AG04449 (cell line): Measurements from ENCODE around the gene SNX5.
"Not testable (repeated sequence)": the region's sequence is repeated elsewhere in the genome, so short reads cannot be mapped to it uniquely, and the experiment has no call there.

Source experiments
- CTCF ChIA-PET: fragments of 350-600 bp; formaldehyde crosslinking; extraction: SDS; loops from one replicate; lab custom pipeline; 2021; ENCODE audit warnings: antibody characterized with exemption; lab: Yijun Ruan, JAX
- POLR2A ChIA-PET: fragments of 400-600, 350-600 bp; formaldehyde crosslinking; extraction: SDS; loops from one replicate; lab custom pipeline; 2020; ENCODE audit warnings: antibody characterized with exemption, inconsistent platforms; lab: Yijun Ruan, JAX
- DNase-seq: peaks from one replicate; pipeline ENCODE4 v3.0.0-alpha.2; 2010; ENCODE audit warnings: low read depth, low spot score
- H3K4me3 ChIP-seq: 2 replicates; pipeline ENCODE4 v1.5.1; 2011; ENCODE audit warnings: low read depth, mild to moderate bottlenecking, control low read depth, low read length
- CTCF ChIP-seq: IDR thresholded peaks from one replicate; pipeline ENCODE4 v1.5.1; 2011; ENCODE audit warnings: mild to moderate bottlenecking, moderate library complexity, low read length, control low read depth, inconsistent platforms; ENCODE audit not compliant: insufficient read depth; ENCODE audit errors: missing control alignments

Gene SNX5

GRCh38 chr20:17964632-17965031, 4.0 kb downstream of the SNX5 start:
- ChIA-PET POLR2A (no interaction called here), CTCF (interaction anchor here (1.2 to 1.8 kb wide), 5 partner anchors 9 to 67 kb away, joined by 4 to 6 read pairs (median 5); no protein-coding TSS in a partner anchor)
- no peak for DNase-seq
- no peak for TF ChIP-seq CTCF
- H3K4me3 ChIP-seq = no peak overlapping the region

GRCh38 chr20:17964073-17964472, 4.5 kb downstream of the SNX5 start:
- CTCF ChIA-PET = interaction anchor here (1.2 to 3.9 kb wide), 4 partner anchors 11 to 32 kb away, joined by 3 to 19 read pairs (median 4); no protein-coding TSS in a partner anchor
- no peak for TF ChIP-seq CTCF
- no peak overlapping the region for H3K4me3 ChIP-seq
- DNase-seq = no peak
- POLR2A ChIA-PET = no interaction called here

GRCh38 chr20:17963114-17963897, 5.3 kb downstream of the SNX5 start:
- no peak for DNase-seq
- no peak for TF ChIP-seq CTCF
- ChIA-PET CTCF (interaction anchor here (1.2 to 3.9 kb wide), 5 partner anchors 10 to 309 kb away, joined by 3 to 19 read pairs (median 4); no protein-coding TSS in a partner anchor), POLR2A (no interaction called here)
- no peak overlapping the region for H3K4me3 ChIP-seq

- H3K4me3 ChIP-seq = no peak overlapping the region
- no peak for DNase-seq
- POLR2A ChIA-PET = interaction anchor here (0.6 kb wide), 1 partner anchor 31 kb away, joined by 3 read pairs; no protein-coding TSS in a partner anchor
- CTCF ChIA-PET = interaction anchor here (0.8 to 3.9 kb wide), 4 partner anchors 8 to 307 kb away, joined by 3 to 19 read pairs (median 4); no protein-coding TSS in a partner anchor
- no peak for TF ChIP-seq CTCF
These were observed 7.0 kb downstream of the SNX5 start for GRCh38 chr20:17961587-17961940.

- ChIA-PET CTCF (interaction anchor here (0.8 to 3.9 kb wide), 2 partner anchors 8 to 63 kb away, joined by 3 to 19 read pairs; no protein-coding TSS in a partner anchor), POLR2A (interaction anchor here (0.6 kb wide), 1 partner anchor 32 kb away, joined by 3 read pairs; no protein-coding TSS in a partner anchor)
- TF ChIP-seq CTCF = no peak
- no peak for DNase-seq
- no peak overlapping the region for H3K4me3 ChIP-seq
These were observed 7.5 kb downstream of the SNX5 start for GRCh38 chr20:17960927-17961586.

GRCh38 chr20:17960400-17960885, 8.2 kb downstream of the SNX5 start:
- POLR2A ChIA-PET, H3K4me3 ChIP-seq: not testable (repeated sequence)
- CTCF ChIA-PET = interaction anchor here (1.2 to 16.0 kb wide), 3 partner anchors 7 to 38 kb away, joined by 3 to 167 read pairs (median 19); no protein-coding TSS in a partner anchor

More at GRCh38 chr20:17960400-17960885, 8.2 kb downstream of the SNX5 start:
- not testable (repeated sequence) for DNase-seq
